SU-DHL-6 (cell line): Measurements from ENCODE around the gene SLC52A3.

Experiments used
- H2AFZ ChIP-seq: fragments of 200-600 bp; sonication (generic); 2 replicates; pipeline ENCODE4 v1.6.1; 2014; ENCODE audit warnings: low read depth, mild to moderate bottlenecking, moderate library complexity, mixed read lengths, antibody characterized with exemption, low read length; ENCODE audit not compliant: severe bottlenecking
- H3F3A ChIP-seq: fragments of 200-600 bp; shearing (Covaris generic); 2 replicates; pipeline ENCODE4 v1.6.0; 2016; ENCODE audit warnings: antibody characterized with exemption, mild to moderate bottlenecking; ENCODE audit not compliant: insufficient read depth
- H3K27ac ChIP-seq: fragments of 200-600 bp; sonication (generic); 2 replicates; pipeline ENCODE4 v1.5.1; 2016; ENCODE audit warnings: low read depth, mild to moderate bottlenecking, low read length, moderate library complexity, mixed read lengths
- H3K27me3 ChIP-seq: fragments of 200-600 bp; sonication (generic), shearing (Covaris generic); 2 replicates; pipeline ENCODE4 v1.6.0; 2014; ENCODE audit warnings: mild to moderate bottlenecking, low read length
- H3K36me3 ChIP-seq: fragments of 200-600 bp; sonication (generic); 2 replicates; pipeline ENCODE4 v1.6.1; 2014; ENCODE audit warnings: mild to moderate bottlenecking, low read length, mixed read lengths
- H3K4me2 ChIP-seq: fragments of 300-600, 200-600 bp; shearing (Covaris generic), sonication (generic); 2 replicates; pipeline ENCODE4 v1.6.0; 2014; ENCODE audit warnings: low read length, low read depth, mild to moderate bottlenecking; ENCODE audit not compliant: poor library complexity, severe bottlenecking
- H3K4me3 ChIP-seq: fragments of 200-600 bp; sonication (generic); 2 replicates; pipeline ENCODE4 v1.5.1; 2014; ENCODE audit warnings: antibody characterized with exemption, low read length, mild to moderate bottlenecking, mixed read lengths; ENCODE audit not compliant: insufficient read depth, poor library complexity, severe bottlenecking
- H3K79me2 ChIP-seq: fragments of 200-600 bp; sonication (generic); 2 replicates; pipeline ENCODE4 v1.6.1; 2014; ENCODE audit warnings: mild to moderate bottlenecking, low read length, moderate library complexity; ENCODE audit not compliant: insufficient read depth
- H3K9ac ChIP-seq: fragments of 200-600 bp; sonication (generic); 2 replicates; pipeline ENCODE4 v1.7.0; 2014; ENCODE audit warnings: mild to moderate bottlenecking, low read length
- H3K9me2 ChIP-seq: fragments of 200-600 bp; sonication (generic); replicated peaks from 2 replicates; pipeline ENCODE4 v1.6.1; 2014; ENCODE audit warnings: low read length; ENCODE audit not compliant: insufficient read depth
- H3K9me3 ChIP-seq: fragments of 200-600 bp; sonication (generic); 2 replicates; pipeline ENCODE4 v1.6.1; 2014; ENCODE audit warnings: low read length, mixed read lengths; ENCODE audit not compliant: insufficient read depth
- H4K20me1 ChIP-seq: fragments of 200-600 bp; sonication (generic); 2 replicates; pipeline ENCODE4 v1.6.1; 2014; ENCODE audit warnings: low read depth, mild to moderate bottlenecking, antibody characterized with exemption, low read length, moderate library complexity, mixed read lengths
- EZH2phosphoT487 ChIP-seq: fragments of 200-600 bp; sonication (generic), shearing (Covaris generic); conservative IDR thresholded peaks from 2 replicates; pipeline ENCODE4 v1.6.1; 2018; ENCODE audit warnings: mild to moderate bottlenecking, antibody characterized with exemption, low read length, moderate library complexity, mixed read lengths
- TF ChIP-seq, protein P1 (sequence below): fragments of 200-600 bp; sonication (generic); IDR thresholded peaks from one replicate; pipeline ENCODE4 v1.5.1; 2017; ENCODE audit warnings: antibody characterized with exemption, mild to moderate bottlenecking, low read length, moderate library complexity; ENCODE audit not compliant: insufficient read depth, poor library complexity, severe bottlenecking

Gene SLC52A3

DNA sequence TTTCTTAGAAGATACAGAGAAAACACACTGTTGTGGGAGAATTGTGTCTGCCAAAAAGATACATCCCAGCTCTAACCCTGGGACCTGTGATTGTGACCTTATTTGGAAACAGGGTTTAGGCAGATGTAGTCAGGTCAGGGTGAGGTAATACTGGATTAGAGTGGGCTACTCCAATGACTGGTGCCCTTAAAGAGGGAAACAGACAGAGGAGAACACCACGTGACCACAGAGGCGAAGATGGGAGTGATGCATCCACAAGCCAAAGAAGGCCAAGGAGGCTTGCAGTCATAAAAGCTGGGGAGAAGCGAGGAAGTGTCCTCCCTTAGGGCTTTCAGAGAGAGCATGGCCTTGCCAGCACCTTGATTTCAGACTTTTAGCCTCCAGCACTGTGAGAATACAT lies 35.6 kb downstream of the SLC52A3 start:
- Histone ChIP-seq H3K9me2 (no peaks in the 10 kb centered on the region), H3K4me2 (no peak overlapping the region), H3K79me2 (no peaks in the 10 kb centered on the region), H3K9ac (no peak overlapping the region), H3K27me3 (no peaks in the 10 kb centered on the region), H3K9me3 (no peaks in the 10 kb centered on the region), H4K20me1 (no peaks in the 10 kb centered on the region), H3K36me3 (no peaks in the 10 kb centered on the region), H3F3A (no peaks in the 10 kb centered on the region), H2AFZ (no peak overlapping the region), H3K4me3 (no peak overlapping the region), H3K27ac (no peak overlapping the region)
- no peak for TF ChIP-seq EZH2phosphoT487

DNA sequence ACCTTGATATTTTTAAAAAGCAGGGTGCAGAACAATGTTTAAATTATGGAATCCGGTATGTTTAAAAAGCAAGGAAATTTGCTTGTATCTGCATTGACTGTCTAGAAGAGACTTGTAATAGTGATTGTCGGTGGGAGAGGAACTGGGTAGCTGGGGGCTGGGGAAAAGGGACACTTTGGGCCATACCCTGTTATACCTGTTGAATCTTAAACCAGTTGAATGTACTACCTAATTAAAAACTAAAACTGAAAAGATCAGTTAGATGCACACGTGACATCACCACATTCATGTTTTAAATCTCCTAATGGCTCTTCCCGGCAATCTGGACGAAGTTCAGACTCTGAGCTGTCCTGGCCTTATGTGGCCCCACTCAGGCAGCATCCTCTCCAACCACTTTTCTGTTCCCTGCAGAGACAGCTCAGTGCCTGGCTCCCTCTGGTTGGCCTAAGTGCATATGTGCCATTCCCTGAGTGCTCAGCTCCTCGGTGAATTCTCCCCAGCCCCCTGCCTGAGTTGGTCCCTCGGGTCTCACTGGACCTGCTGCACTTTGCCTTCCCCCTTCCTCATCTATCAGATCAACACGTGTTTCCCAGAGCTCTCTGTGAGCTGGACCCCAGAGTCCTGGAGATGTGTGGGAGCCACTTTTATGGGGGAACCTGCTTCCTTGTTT lies 36.3 kb downstream of the SLC52A3 start:
- TF ChIP-seq, protein P1, sequence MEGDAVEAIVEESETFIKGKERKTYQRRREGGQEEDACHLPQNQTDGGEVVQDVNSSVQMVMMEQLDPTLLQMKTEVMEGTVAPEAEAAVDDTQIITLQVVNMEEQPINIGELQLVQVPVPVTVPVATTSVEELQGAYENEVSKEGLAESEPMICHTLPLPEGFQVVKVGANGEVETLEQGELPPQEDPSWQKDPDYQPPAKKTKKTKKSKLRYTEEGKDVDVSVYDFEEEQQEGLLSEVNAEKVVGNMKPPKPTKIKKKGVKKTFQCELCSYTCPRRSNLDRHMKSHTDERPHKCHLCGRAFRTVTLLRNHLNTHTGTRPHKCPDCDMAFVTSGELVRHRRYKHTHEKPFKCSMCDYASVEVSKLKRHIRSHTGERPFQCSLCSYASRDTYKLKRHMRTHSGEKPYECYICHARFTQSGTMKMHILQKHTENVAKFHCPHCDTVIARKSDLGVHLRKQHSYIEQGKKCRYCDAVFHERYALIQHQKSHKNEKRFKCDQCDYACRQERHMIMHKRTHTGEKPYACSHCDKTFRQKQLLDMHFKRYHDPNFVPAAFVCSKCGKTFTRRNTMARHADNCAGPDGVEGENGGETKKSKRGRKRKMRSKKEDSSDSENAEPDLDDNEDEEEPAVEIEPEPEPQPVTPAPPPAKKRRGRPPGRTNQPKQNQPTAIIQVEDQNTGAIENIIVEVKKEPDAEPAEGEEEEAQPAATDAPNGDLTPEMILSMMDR, result no peak
- TF ChIP-seq EZH2phosphoT487, result no peak
- no peak overlapping the region for H3K9ac ChIP-seq
- no peak overlapping the region for H3K4me3 ChIP-seq
- H3K36me3 ChIP-seq, result no peaks in the 10 kb centered on the region
- H3K4me2 ChIP-seq, result no peak overlapping the region
- no peak overlapping the region for H2AFZ ChIP-seq
- no peak overlapping the region for H3K27ac ChIP-seq
- no peaks in the 10 kb centered on the region for H3K9me3 ChIP-seq
- no peaks in the 10 kb centered on the region for H3F3A ChIP-seq
- H3K79me2 ChIP-seq, result no peaks in the 10 kb centered on the region
- no peaks in the 10 kb centered on the region for H4K20me1 ChIP-seq
- H3K27me3 ChIP-seq, result no peaks in the 10 kb centered on the region
- no peaks in the 10 kb centered on the region for H3K9me2 ChIP-seq

DNA sequence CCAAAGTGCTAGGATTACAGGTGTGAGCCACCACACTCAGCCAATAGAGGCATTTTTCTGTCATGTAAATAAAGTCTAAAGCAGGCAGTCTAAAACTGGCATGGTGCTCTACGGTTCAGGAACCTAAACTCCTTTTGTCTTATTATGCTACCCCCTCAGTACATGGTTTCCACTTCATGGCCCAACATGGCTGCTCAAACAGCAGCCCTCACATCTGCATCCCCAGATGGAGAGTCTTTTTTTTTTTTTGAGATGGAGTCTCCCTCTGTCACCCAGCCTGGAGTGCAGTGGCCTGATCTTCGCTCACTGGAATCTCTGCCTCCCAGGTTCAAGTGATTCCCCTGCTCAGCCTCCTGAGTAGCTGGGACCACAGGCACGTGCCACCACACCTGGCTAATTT lies 38.3 kb downstream of the SLC52A3 start:
- no peak overlapping the region for H3K4me2 ChIP-seq
- TF ChIP-seq EZH2phosphoT487, result no peak
- TF ChIP-seq, protein P1, result no peak
- no peak overlapping the region for H3K27ac ChIP-seq
- no peak overlapping the region for H3K4me3 ChIP-seq
- H3K36me3 ChIP-seq, result no peaks in the 10 kb centered on the region
- H2AFZ ChIP-seq, result no peak overlapping the region
- H4K20me1 ChIP-seq, result no peaks in the 10 kb centered on the region
- no peaks in the 10 kb centered on the region for H3K9me2 ChIP-seq
- no peaks in the 10 kb centered on the region for H3F3A ChIP-seq
- no peaks in the 10 kb centered on the region for H3K27me3 ChIP-seq
- H3K9me3 ChIP-seq, result no peaks in the 10 kb centered on the region
- no peak overlapping the region for H3K9ac ChIP-seq
- no peaks in the 10 kb centered on the region for H3K79me2 ChIP-seq

DNA sequence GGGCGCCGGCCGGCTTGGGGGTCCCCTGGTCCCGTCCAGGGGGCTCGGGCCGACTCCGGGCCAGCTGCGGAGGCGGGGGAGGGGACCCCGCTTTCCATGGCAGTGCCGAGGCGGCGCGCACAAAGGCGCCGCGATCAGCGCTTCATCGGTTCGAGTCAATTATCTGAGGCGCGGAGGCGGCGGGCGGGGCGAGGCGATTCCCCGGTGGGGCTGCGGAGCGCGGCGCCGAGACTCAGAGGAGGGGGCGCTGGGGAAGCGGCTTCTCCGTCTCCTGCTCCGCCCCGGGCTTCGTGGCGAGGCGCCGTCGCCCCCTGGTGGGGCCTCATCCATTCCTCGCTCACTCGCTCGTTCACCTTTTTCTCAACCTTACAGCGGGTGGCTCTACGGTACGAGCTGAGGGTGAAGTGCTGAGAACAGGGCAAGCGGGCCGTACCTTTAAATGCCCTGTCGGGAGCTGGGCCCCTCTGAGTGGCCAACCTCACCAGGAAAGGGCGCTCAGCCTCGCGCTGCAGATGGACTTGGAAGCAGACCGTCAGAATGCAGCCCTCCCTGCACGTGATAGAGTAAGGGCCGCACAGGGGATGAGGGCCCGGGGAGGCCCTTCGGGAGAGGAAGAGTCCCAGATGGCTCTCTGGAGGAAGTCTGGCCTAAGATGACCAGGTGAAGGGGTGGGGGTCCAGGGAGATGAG lies 39.9 kb downstream of the SLC52A3 start:
- H3K4me3 ChIP-seq, result no peak overlapping the region
- H3F3A ChIP-seq, result no peaks in the 10 kb centered on the region
- H3K27me3 ChIP-seq, result no peaks in the 10 kb centered on the region
- no peak for TF ChIP-seq EZH2phosphoT487
- TF ChIP-seq, protein P1, result no peak
- no peak overlapping the region for H3K4me2 ChIP-seq
- H3K9me2 ChIP-seq, result no peaks in the 10 kb centered on the region
- no peaks in the 10 kb centered on the region for H3K9me3 ChIP-seq
- H3K79me2 ChIP-seq, result no peaks in the 10 kb centered on the region
- no peaks in the 10 kb centered on the region for H3K36me3 ChIP-seq
- H3K27ac ChIP-seq, result no peak overlapping the region
- H2AFZ ChIP-seq, result no peak overlapping the region
- H4K20me1 ChIP-seq, result no peaks in the 10 kb centered on the region
- H3K9ac ChIP-seq, result no peak overlapping the region
